ENCODE results near the gene LHFPL6. TPM values are rescaled to one million over a fixed set of nuclear protein-coding genes. Genes with fewer than 3 reads are reported as not detected.

Gene LHFPL6
- total RNA-seq, 1 donor, result 57.9 TPM

DNA sequence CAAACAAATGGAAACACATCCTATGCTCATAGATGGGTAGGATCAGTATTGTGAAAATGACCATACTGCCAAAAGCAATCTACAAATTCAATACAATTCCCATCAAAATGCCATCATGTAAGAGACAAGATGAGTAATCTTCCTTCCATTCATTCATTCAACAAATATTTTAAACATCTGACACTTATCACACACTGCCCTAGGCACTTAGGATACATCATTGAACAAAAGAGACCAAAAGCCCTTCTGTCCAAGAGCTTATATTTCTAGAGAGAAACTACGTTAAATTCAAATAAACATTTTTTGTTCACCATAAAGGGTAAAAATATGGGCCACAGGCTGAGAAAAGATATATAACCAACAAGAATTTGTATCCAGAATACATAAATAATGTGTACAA, 20.5 kb upstream of the LHFPL6 start:
- no peak for DNase-seq (ENCODE audit: low read depth)
- H3K4me3 ChIP-seq (ENCODE audit: low read depth, low read length), result no peak overlapping the region
- TF ChIP-seq, protein P1, sequence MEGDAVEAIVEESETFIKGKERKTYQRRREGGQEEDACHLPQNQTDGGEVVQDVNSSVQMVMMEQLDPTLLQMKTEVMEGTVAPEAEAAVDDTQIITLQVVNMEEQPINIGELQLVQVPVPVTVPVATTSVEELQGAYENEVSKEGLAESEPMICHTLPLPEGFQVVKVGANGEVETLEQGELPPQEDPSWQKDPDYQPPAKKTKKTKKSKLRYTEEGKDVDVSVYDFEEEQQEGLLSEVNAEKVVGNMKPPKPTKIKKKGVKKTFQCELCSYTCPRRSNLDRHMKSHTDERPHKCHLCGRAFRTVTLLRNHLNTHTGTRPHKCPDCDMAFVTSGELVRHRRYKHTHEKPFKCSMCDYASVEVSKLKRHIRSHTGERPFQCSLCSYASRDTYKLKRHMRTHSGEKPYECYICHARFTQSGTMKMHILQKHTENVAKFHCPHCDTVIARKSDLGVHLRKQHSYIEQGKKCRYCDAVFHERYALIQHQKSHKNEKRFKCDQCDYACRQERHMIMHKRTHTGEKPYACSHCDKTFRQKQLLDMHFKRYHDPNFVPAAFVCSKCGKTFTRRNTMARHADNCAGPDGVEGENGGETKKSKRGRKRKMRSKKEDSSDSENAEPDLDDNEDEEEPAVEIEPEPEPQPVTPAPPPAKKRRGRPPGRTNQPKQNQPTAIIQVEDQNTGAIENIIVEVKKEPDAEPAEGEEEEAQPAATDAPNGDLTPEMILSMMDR (IDR thresholded peaks at IDR 0.05; ENCODE audit: insufficient read depth, low read depth, low read length), result no peak

GRCh38 chr13:39618561-39618960, 15.6 kb upstream of the LHFPL6 start:
- TF ChIP-seq, protein P1 (IDR thresholded peaks at IDR 0.05; ENCODE audit: insufficient read depth, low read depth, low read length), result no peak
- no peak for DNase-seq (ENCODE audit: low read depth)
- H3K4me3 ChIP-seq (ENCODE audit: low read depth, low read length), result no peak overlapping the region

- H3K4me3 ChIP-seq (ENCODE audit: low read depth, low read length), result no peak overlapping the region
- TF ChIP-seq, protein P1 (IDR thresholded peaks at IDR 0.05; ENCODE audit: insufficient read depth, low read depth, low read length), result peak; percentile 98
- DNase-seq (ENCODE audit: low read depth), result peak; percentile 76
These were observed 13.2 kb upstream of the LHFPL6 start for GRCh38 chr13:39616087-39616694.

GRCh38 chr13:39612023-39612637, 9.1 kb upstream of the LHFPL6 start:
- H3K4me3 ChIP-seq (ENCODE audit: low read depth, low read length), result no peak overlapping the region
- TF ChIP-seq, protein P1 (IDR thresholded peaks at IDR 0.05; ENCODE audit: insufficient read depth, low read depth, low read length), result peak; percentile 77
- DNase-seq (ENCODE audit: low read depth), result peak; percentile 84

- no peak overlapping the region for H3K4me3 ChIP-seq (ENCODE audit: low read depth, low read length)
- no peak for DNase-seq (ENCODE audit: low read depth)
- TF ChIP-seq, protein P1 (IDR thresholded peaks at IDR 0.05; ENCODE audit: insufficient read depth, low read depth, low read length), result no peak
These were observed 4.9 kb upstream of the LHFPL6 start for GRCh38 chr13:39607876-39608275.

DNA sequence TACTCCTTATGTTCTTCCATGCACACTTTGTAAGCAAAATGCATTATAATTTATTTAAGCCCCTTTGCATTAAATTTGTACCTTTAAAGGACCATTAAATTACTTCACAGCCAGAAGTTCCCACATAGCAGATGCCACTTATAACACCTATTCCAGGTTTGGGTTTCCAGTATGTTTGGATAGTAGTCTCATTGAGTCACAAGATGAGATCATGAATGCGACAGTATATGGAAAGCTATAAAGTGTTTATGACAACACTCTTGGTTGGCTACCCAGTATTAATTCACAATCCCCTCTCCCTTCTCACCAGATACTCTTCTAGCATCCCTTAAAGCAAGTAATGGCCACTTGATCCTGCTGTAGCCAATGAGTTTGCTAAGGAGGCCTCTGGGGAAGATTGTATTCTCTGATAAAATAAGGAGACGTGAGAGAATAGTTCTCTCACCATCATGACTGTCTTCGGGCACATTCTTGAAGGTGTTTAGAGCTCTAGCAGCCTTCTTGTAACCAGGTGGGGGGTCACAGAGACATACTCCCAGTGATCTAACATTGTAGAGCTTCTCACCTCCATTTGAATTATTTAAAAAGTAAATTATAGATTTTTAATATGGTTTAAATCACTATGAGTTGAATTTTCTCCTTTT, 2.8 kb upstream of the LHFPL6 start:
- TF ChIP-seq, protein P1 (IDR thresholded peaks at IDR 0.05; ENCODE audit: insufficient read depth, low read depth, low read length), result no peak
- no peak for DNase-seq (ENCODE audit: low read depth)

More for the DNA sequence above, 2.8 kb upstream of the LHFPL6 start:
- no peak overlapping the region for H3K4me3 ChIP-seq (ENCODE audit: low read depth, low read length)

Measured in fibroblast of villous mesenchyme (primary cell).